Hematopoietic multipotent progenitor cell (in vitro differentiated cells): ENCODE data around the gene S100A1. TPM values are rescaled to one million over a fixed set of nuclear protein-coding genes. Genes with fewer than 3 reads are reported as not detected.
"Not testable (repeated sequence)": the region's sequence is repeated elsewhere in the genome, so short reads cannot be mapped to it uniquely, and the experiment has no call there.

ENCODE experiments used
- DNase-seq, 3 donors: peaks; one replicate each; pipeline ENCODE4 v3.0.0-alpha.2; 2011 to 2015; ENCODE audit warnings: low read depth in 2 of 3, low spot score in 2 of 3
- total RNA-seq: library from RNA; depleted of rRNA; stranded (reverse); fragments of >200 nt; gene quantifications from one replicate; pipeline ENCODE4 v1.2.3, GENCODE V29; 2012

The S100A1 gene
- total RNA-seq, 1 donor, result 0.54 TPM

GRCh38 chr1:153629971-153630370, 1.7 kb downstream of the S100A1 start:
- DNase-seq, result no peak

- DNase-seq, result no peak
Observed at GRCh38 chr1:153630384-153630783, 2.1 kb downstream of the S100A1 start.

- no peak for DNase-seq
Observed at GRCh38 chr1:153631047-153632022, 3.1 kb downstream of the S100A1 start.

GRCh38 chr1:153633161-153633753, 5.0 kb downstream of the S100A1 start:
- no peak for DNase-seq

- DNase-seq, result peak; percentile 97 to 98 (median 98)
Observed at GRCh38 chr1:153633754-153634665, 5.8 kb downstream of the S100A1 start, which contains the start of gene CHTOP. TSS of gene CHTOP (plus strand) at chr1:153634066. CDS start at chr1:153636589, 2,523 bp downstream.

- no peak for DNase-seq
Observed at GRCh38 chr1:153635872-153636271, 7.6 kb downstream of the S100A1 start.

- DNase-seq, result no peak
Observed at GRCh38 chr1:153636312-153636711, 8.1 kb downstream of the S100A1 start.

- DNase-seq, result no peak
Observed at GRCh38 chr1:153638261-153638660, 10.0 kb downstream of the S100A1 start.

- DNase-seq, result no peak
Observed at GRCh38 chr1:153639280-153639679, 11.0 kb downstream of the S100A1 start.

- not testable (repeated sequence) for DNase-seq
Observed at GRCh38 chr1:153640213-153640612, 12.0 kb downstream of the S100A1 start.

GRCh38 chr1:153640861-153641260, 12.6 kb downstream of the S100A1 start:
- DNase-seq, result no peak

GRCh38 chr1:153642161-153642560, 13.9 kb downstream of the S100A1 start:
- DNase-seq, result no peak

GRCh38 chr1:153643100-153643499, 14.9 kb downstream of the S100A1 start:
- no peak for DNase-seq

- no peak for DNase-seq
Observed at GRCh38 chr1:153643816-153644215, 15.6 kb downstream of the S100A1 start.

GRCh38 chr1:153646672-153647345, 18.6 kb downstream of the S100A1 start:
- DNase-seq, result no peak

- no peak for DNase-seq
Observed at GRCh38 chr1:153647346-153647714, 19.1 kb downstream of the S100A1 start.

GRCh38 chr1:153648000-153648643, 19.9 kb downstream of the S100A1 start:
- DNase-seq, result no peak

- no peak for DNase-seq
Observed at GRCh38 chr1:153649137-153649862, 21.1 kb downstream of the S100A1 start.

GRCh38 chr1:153649863-153650235, 21.6 kb downstream of the S100A1 start:
- DNase-seq, result no peak
